HL-60 (cell line): ENCODE results near the gene ROR1.

Source experiments
- DNase-seq, 2 experiments: peaks; one replicate each; pipeline ENCODE4 v3.0.0-alpha.2; 2010 to 2020; ENCODE audit warnings: low read depth in 1 of 2, low spot score in 1 of 2
- H3K27ac ChIP-seq: fragments of 250-450 bp; sonication (Bioruptor Pico); replicated peaks from 2 replicates; pipeline ENCODE4 v1.5.1; 2020; ENCODE audit warnings: mild to moderate bottlenecking, moderate library complexity
- H3K27me3 ChIP-seq: fragments of 250-450 bp; sonication (Bioruptor Pico); 2 replicates; pipeline ENCODE4 v1.5.1; 2021; ENCODE audit warnings: mild to moderate bottlenecking, moderate library complexity; ENCODE audit not compliant: insufficient read depth, poor library complexity, severe bottlenecking
- H3K4me3 ChIP-seq: replicated peaks from 2 replicates; pipeline ENCODE4 v1.5.1; 2011; ENCODE audit warnings: mild to moderate bottlenecking, control low read depth, low read length; ENCODE audit not compliant: insufficient read depth
- GABPA ChIP-seq: IDR thresholded peaks from 2 replicates; pipeline ENCODE4 v1.6.1; 2012; ENCODE audit warnings: low read depth
- POLR2AphosphoS5 ChIP-seq: IDR thresholded peaks from 2 replicates; pipeline ENCODE4 v1.6.1; 2012; ENCODE audit warnings: low read depth
- SPI1 ChIP-seq: IDR thresholded peaks from 2 replicates; pipeline ENCODE4 v1.6.1; 2012; ENCODE audit warnings: low read depth, mild to moderate bottlenecking, borderline replicate concordance
- TF ChIP-seq, protein P1 (sequence below): IDR thresholded peaks from 2 replicates; pipeline ENCODE4 v1.6.1; 2012; ENCODE audit warnings: low read depth; ENCODE audit not compliant: insufficient replicate concordance
- TF ChIP-seq, protein P2 (sequence below): IDR thresholded peaks from one replicate; pipeline ENCODE4 v1.5.1; 2011; ENCODE audit warnings: low read length, control low read depth, inconsistent platforms; ENCODE audit not compliant: insufficient read depth

Gene ROR1

DNA sequence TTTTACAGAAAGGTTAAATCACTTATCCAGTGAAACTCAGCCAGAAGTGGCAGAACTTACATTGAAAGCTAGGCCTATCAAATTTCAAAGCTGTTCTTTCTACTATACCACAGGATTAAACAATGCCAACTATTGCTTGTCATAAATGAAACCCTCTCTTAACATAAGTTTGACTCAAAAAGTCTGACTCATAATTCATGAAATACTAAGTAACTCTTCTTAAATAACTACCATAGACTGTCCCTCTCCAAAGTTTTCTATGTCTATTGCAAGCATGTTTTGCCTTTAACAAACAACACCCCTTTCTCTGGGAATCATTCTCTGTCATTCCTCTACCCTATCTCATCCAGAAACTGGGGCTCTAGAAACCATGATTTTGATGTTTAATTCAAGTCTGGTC is 320.1 kb downstream of the ROR1 start:
- H3K4me3 ChIP-seq: no peak overlapping the region
- DNase-seq: no peak
- H3K27me3 ChIP-seq: peaks cover 1% of the 10 kb centered on the region
- H3K27ac ChIP-seq: no peak overlapping the region
- TF ChIP-seq, protein P1, sequence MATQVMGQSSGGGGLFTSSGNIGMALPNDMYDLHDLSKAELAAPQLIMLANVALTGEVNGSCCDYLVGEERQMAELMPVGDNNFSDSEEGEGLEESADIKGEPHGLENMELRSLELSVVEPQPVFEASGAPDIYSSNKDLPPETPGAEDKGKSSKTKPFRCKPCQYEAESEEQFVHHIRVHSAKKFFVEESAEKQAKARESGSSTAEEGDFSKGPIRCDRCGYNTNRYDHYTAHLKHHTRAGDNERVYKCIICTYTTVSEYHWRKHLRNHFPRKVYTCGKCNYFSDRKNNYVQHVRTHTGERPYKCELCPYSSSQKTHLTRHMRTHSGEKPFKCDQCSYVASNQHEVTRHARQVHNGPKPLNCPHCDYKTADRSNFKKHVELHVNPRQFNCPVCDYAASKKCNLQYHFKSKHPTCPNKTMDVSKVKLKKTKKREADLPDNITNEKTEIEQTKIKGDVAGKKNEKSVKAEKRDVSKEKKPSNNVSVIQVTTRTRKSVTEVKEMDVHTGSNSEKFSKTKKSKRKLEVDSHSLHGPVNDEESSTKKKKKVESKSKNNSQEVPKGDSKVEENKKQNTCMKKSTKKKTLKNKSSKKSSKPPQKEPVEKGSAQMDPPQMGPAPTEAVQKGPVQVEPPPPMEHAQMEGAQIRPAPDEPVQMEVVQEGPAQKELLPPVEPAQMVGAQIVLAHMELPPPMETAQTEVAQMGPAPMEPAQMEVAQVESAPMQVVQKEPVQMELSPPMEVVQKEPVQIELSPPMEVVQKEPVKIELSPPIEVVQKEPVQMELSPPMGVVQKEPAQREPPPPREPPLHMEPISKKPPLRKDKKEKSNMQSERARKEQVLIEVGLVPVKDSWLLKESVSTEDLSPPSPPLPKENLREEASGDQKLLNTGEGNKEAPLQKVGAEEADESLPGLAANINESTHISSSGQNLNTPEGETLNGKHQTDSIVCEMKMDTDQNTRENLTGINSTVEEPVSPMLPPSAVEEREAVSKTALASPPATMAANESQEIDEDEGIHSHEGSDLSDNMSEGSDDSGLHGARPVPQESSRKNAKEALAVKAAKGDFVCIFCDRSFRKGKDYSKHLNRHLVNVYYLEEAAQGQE: no peak
- TF ChIP-seq, protein P2, sequence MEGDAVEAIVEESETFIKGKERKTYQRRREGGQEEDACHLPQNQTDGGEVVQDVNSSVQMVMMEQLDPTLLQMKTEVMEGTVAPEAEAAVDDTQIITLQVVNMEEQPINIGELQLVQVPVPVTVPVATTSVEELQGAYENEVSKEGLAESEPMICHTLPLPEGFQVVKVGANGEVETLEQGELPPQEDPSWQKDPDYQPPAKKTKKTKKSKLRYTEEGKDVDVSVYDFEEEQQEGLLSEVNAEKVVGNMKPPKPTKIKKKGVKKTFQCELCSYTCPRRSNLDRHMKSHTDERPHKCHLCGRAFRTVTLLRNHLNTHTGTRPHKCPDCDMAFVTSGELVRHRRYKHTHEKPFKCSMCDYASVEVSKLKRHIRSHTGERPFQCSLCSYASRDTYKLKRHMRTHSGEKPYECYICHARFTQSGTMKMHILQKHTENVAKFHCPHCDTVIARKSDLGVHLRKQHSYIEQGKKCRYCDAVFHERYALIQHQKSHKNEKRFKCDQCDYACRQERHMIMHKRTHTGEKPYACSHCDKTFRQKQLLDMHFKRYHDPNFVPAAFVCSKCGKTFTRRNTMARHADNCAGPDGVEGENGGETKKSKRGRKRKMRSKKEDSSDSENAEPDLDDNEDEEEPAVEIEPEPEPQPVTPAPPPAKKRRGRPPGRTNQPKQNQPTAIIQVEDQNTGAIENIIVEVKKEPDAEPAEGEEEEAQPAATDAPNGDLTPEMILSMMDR: no peak
- TF ChIP-seq POLR2AphosphoS5 (no peak), GABPA (no peak), SPI1 (no peak)

DNA sequence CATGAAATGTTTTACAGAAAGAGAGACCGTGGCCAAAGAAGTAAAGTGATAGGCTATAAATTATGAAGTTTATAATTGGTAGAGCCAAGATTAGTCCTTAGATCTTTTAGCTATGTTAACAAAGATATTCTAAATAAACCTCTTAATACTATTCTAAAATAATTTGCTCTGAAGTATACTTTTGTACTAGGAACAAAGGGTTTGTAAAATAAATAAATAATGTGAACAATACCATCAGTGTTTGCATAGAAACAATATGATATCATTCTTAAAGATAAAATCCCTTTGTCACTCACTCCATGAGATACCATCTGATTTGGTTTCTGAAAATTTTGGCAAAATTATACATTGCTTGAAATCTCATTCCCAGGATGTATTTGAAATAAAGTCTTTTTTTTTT is 322.0 kb downstream of the ROR1 start:
- TF ChIP-seq GABPA (no peak), SPI1 (no peak), POLR2AphosphoS5 (no peak)
- TF ChIP-seq, protein P2: no peak
- TF ChIP-seq, protein P1: no peak
- Histone ChIP-seq H3K4me3 (no peak overlapping the region), H3K27ac (no peak overlapping the region), H3K27me3 (peaks cover 2% of the 10 kb centered on the region)
- no peak for DNase-seq

DNA sequence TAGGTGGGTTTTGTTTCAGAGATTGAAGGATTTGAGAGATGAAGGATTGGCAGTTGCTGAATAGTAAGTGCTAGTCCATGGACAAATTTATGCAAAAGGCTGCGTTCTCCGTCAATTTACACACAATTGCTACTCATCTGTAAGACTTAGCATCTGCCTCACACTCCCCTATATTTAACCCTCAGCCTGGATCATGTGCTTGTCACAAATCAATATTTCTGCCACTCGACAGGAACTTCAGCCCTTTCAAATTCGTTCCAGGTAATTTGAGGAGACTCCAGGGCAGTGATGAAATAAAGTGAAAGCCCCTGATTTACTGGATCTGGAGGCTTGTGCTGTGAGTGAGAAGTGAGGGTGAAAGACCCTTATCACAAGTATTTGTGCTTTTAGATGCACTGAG is 324.0 kb downstream of the ROR1 start:
- DNase-seq: no peak
- Histone ChIP-seq H3K27me3 (peaks cover 2% of the 10 kb centered on the region), H3K4me3 (no peak overlapping the region), H3K27ac (no peak overlapping the region)
- no peak for TF ChIP-seq GABPA
- TF ChIP-seq SPI1: no peak
- TF ChIP-seq, protein P2: no peak
- TF ChIP-seq, protein P1: no peak
- TF ChIP-seq POLR2AphosphoS5: no peak
